Pancreas (tissue), 10 donors: ENCODE data around the gene NT5C3B. TPM values are rescaled to one million over a fixed set of nuclear protein-coding genes. Genes with fewer than 3 reads are reported as not detected.
"Not testable (repeated sequence)": the region's sequence is repeated elsewhere in the genome, so short reads cannot be mapped to it uniquely, and the experiment has no call there.

Experiments used
- ATAC-seq, 4 donors: fragments of 200-7000 bp; cut with Tn5 transposase; one replicate each; pipeline versions ENCODE4 v1.8.0 to v1.9.1; 2020; ENCODE audit warnings: mild to moderate bottlenecking in 4 of 4, moderate library complexity in 4 of 4
- DNase-seq, 6 donors: peaks; one replicate each; pipeline ENCODE4 v3.0.0-alpha.2; 2020
- FAIRE-seq: peaks from 2 replicates; lab custom pipeline; 2012; peaks lifted over from hg19 to GRCh38; lab: Jason Lieb, UNC
- H3K27ac ChIP-seq, 4 donors: fragments of 200-600 bp; sonication (generic); 1 replicate in 3 of 4; 2 replicates in 1 of 4; pipeline versions ENCODE4 v1.5.0 to v1.8.0; 2020
- H3K27me3 ChIP-seq, 4 donors: fragments of 200-600 bp; one replicate each; pipeline ENCODE4 v1.8.0; 2021
- H3K36me3 ChIP-seq, 3 donors: fragments of 200-600 bp; sonication (generic) in 1 of 3; one replicate each; pipeline versions ENCODE4 v1.5.0 to v1.8.0; 2020 to 2021
- H3K4me1 ChIP-seq, 3 donors: fragments of 200-600 bp; one replicate each; pipeline ENCODE4 v1.8.0; 2021
- H3K4me3 ChIP-seq, 4 donors: fragments of 200-600 bp; sonication (generic) in 2 of 4; one replicate each; pipeline versions ENCODE4 v1.5.0 to v1.8.0; 2020 to 2021
- H3K9me3 ChIP-seq, 4 donors: fragments of 200-600 bp; one replicate each; pipeline ENCODE4 v1.8.0; 2021
- CTCF ChIP-seq, 4 donors: fragments of 200-600 bp; sonication (generic) in 3 of 4; IDR thresholded peaks; one replicate each; pipeline versions ENCODE4 v1.5.0 to v1.8.0; 2021; ENCODE audit warnings: antibody characterized with exemption in 4 of 4
- WGBS, 2 donors: extraction: QIAGEN DNeasy Blood & Tissue Kit; methylation state at CpG; one replicate each; pipeline ENCODE4 v1.1.7; 2013; 5-methylcytosine and 5-hydroxymethylcytosine counted together
- intact Hi-C, 3 donors: fragments of 100-400 bp; cut with DNase I; formaldehyde crosslinking; loops; one replicate each; pipeline versions ENCODE4 v1.11.1 to v1.14.2; 2022
- polyA plus RNA-seq, 2 donors: library from polyadenylated mRNA; stranded (reverse); fragments of 200-250 nt; gene quantifications; one replicate each; pipeline ENCODE4 v1.2.3, GENCODE V29; 2013
- total RNA-seq, 6 donors: library from RNA; stranded (reverse); fragmentation: NEBNext Ultra II Directional in 4 of 6; extraction: Animal tissue kit (Norgen Biotek cat#: 25700) in 4 of 6; gene quantifications; one replicate each; pipeline versions ENCODE4 v1.2.1 to v1.2.4, GENCODE V29; 2021 to 2023
- donor health status: healthy with polysubstance abuse.
- donor health status: DM: no; HTN: no; CAD: no; lungs with moderate emphysema.
- donor health status: DM: no; HTN: no; CAD: no.
- donor health status: control.
- donor health status: control.
- donor health status: Bipolar disorder and iron deficiency.
- donor health status: DM: yes; HTN: yes; CAD: no.
- donor health status: DM: no; HTN: no; CAD: no.
- donor health status: DM: no; HTN: no; CAD: no.
- donor health status: DM: yes; HTN: yes; CAD: no.

NT5C3B gene
- total and polyA plus RNA-seq, 8 donors = 24.2 to 102 (median 28.5) TPM

GRCh38 chr17:41848788-41849187, 12.8 kb upstream of the NT5C3B start:
- FAIRE-seq (no peak), DNase-seq (no peak), ATAC-seq (no peak)
- intact Hi-C loops = no loop called here
- no peak for TF ChIP-seq CTCF (IDR thresholded peaks at IDR 0.05)
- Histone ChIP-seq H3K4me3 (no peak overlapping the region), H3K4me1 (no peaks in the 10 kb centered on the region), H3K9me3 (no peaks in the 10 kb centered on the region), H3K27me3 (no peaks in the 10 kb centered on the region), H3K27ac (no peak overlapping the region), H3K36me3 (peaks cover 0 to 9% (median 0%) of the 10 kb centered on the region in 3 donors)
- 85% methylated on average over 4 of the region's 4 CpGs for WGBS, 2 donors

GRCh38 chr17:41844971-41845370, 8.9 kb upstream of the NT5C3B start:
- FAIRE-seq (no peak), DNase-seq (no peak), ATAC-seq (no peak)
- no peaks in the 10 kb centered on the region for H3K9me3 ChIP-seq
- H3K27me3 ChIP-seq = no peaks in the 10 kb centered on the region
- H3K4me3 ChIP-seq = no peak overlapping the region
- intact Hi-C loops = no loop called here
- TF ChIP-seq CTCF (IDR thresholded peaks at IDR 0.05) = no peak
- no peak overlapping the region for H3K27ac ChIP-seq
- 88 to 91% methylated on average over 6 of the region's 6 CpGs for WGBS, 2 donors
- H3K4me1 ChIP-seq = no peaks in the 10 kb centered on the region
- H3K36me3 ChIP-seq = no peaks in the 10 kb centered on the region

- H3K27me3 ChIP-seq, FAIRE-seq, H3K4me3 ChIP-seq, DNase-seq, H3K9me3 ChIP-seq, H3K36me3 ChIP-seq, intact Hi-C loops, H3K4me1 ChIP-seq, H3K27ac ChIP-seq, ATAC-seq: not testable (repeated sequence)
- WGBS, 2 donors = 89 to 93% methylated on average over 6 of the region's 6 CpGs
Observed at GRCh38 chr17:41840781-41841180, 4.7 kb upstream of the NT5C3B start.

GRCh38 chr17:41839448-41839847, 3.4 kb upstream of the NT5C3B start:
- ATAC-seq, H3K27me3 ChIP-seq, H3K4me3 ChIP-seq, DNase-seq, H3K9me3 ChIP-seq, H3K27ac ChIP-seq, intact Hi-C loops, H3K36me3 ChIP-seq, H3K4me1 ChIP-seq, FAIRE-seq: not testable (repeated sequence)
- WGBS, 2 donors = 85 to 92% methylated on average over 2 of the region's 2 CpGs

GRCh38 chr17:41837761-41838538, 1.9 kb upstream of the NT5C3B start, which contains the start of gene KLHL10:
Gene KLHL10, plus strand, starts transcription at chr17:41837825. Its CDS starts 108 bp downstream, at chr17:41837933.
- intact Hi-C loops = no loop called here
- no peak for DNase-seq
- Histone ChIP-seq H3K36me3 (no peaks in the 10 kb centered on the region), H3K4me3 (peak within 1 kb of the TSS in 2 of 4 donors; percentile 56 to 93), H3K27me3 (no peaks in the 10 kb centered on the region), H3K9me3 (no peaks in the 10 kb centered on the region), H3K27ac (peak within 1 kb of the TSS in 1 of 4 donors; percentile 17), H3K4me1 (peaks cover 0 to 5% (median 5%) of the 10 kb centered on the region in 3 donors)
- ATAC-seq = no peak
- no peak for TF ChIP-seq CTCF (IDR thresholded peaks at IDR 0.05)
- no peak for FAIRE-seq
- WGBS, 2 donors = 93 to 97% methylated on average over 15 of the region's 15 CpGs
